NCI-H82 treated with DMSO at 0.1 percent for 48 hours (cell line): ENCODE measurements around the gene EXOC3L4.
A peak's percentile ranks its signal among the peaks of the same experiment; 100 is the strongest.
"Not testable (repeated sequence)": the region's sequence is repeated elsewhere in the genome, so short reads cannot be mapped to it uniquely, and the experiment has no call there.

ENCODE experiments used
- DNase-seq: peaks from one replicate; lab custom pipeline; 2025; ENCODE audit not compliant: unreplicated experiment; lab: John Stamatoyannopoulos, UW

EXOC3L4 gene

GRCh38 chr14:103094406-103095209 lies at the start of gene EXOC3L4:
TSS of gene EXOC3L4 (plus strand) at chr14:103094725. CDS start at chr14:103100220, 5,495 bp downstream.
- DNase-seq: no peak

GRCh38 chr14:103045371-103045869 lies 49.1 kb upstream of the EXOC3L4 start:
- DNase-seq: no peak

- not testable (repeated sequence) for DNase-seq
These were observed 47.1 kb upstream of the EXOC3L4 start for GRCh38 chr14:103047453-103047852.

GRCh38 chr14:103050935-103051334 lies 43.6 kb upstream of the EXOC3L4 start:
- DNase-seq: no peak

- DNase-seq: no peak
These were observed 42.1 kb upstream of the EXOC3L4 start for GRCh38 chr14:103052407-103052806.

GRCh38 chr14:103055695-103056094 lies 38.8 kb upstream of the EXOC3L4 start:
- DNase-seq: no peak

- peak; percentile 21 for DNase-seq
These were observed 38.0 kb upstream of the EXOC3L4 start for GRCh38 chr14:103056322-103057027.

GRCh38 chr14:103057028-103057371 lies 37.5 kb upstream of the EXOC3L4 start:
- DNase-seq: no peak

- peak; percentile 43 for DNase-seq
These were observed 37.0 kb upstream of the EXOC3L4 start, which contains the start of gene CDC42BPB for GRCh38 chr14:103057372-103058163. TSS of gene CDC42BPB (minus strand) at chr14:103057549. CDS start at chr14:103057173, 376 bp downstream.

- no peak for DNase-seq
These were observed 36.1 kb upstream of the EXOC3L4 start for GRCh38 chr14:103058164-103059055.

GRCh38 chr14:103059556-103059955 lies 35.0 kb upstream of the EXOC3L4 start:
- DNase-seq: no peak

- no peak for DNase-seq
These were observed 33.0 kb upstream of the EXOC3L4 start for GRCh38 chr14:103061482-103061976.

- DNase-seq: no peak
These were observed 30.1 kb upstream of the EXOC3L4 start for GRCh38 chr14:103064436-103064835.

- DNase-seq: no peak
These were observed 29.5 kb upstream of the EXOC3L4 start for GRCh38 chr14:103064978-103065377.

- DNase-seq: no peak
These were observed 28.7 kb upstream of the EXOC3L4 start for GRCh38 chr14:103065861-103066260.

GRCh38 chr14:103066399-103066798 lies 28.1 kb upstream of the EXOC3L4 start:
- DNase-seq: no peak

- DNase-seq: no peak
These were observed 27.1 kb upstream of the EXOC3L4 start for GRCh38 chr14:103067231-103067954.

- DNase-seq: no peak
These were observed 26.0 kb upstream of the EXOC3L4 start for GRCh38 chr14:103068351-103069073.
